Measurements from ENCODE around the gene UBR4. TPM values are rescaled to one million over a fixed set of nuclear protein-coding genes. Genes with fewer than 3 reads are reported as not detected.

The UBR4 gene
- polyA plus RNA-seq, 1 of the 3 experiments (the other 2 are of a cell fraction) = 68.7 TPM

DNA sequence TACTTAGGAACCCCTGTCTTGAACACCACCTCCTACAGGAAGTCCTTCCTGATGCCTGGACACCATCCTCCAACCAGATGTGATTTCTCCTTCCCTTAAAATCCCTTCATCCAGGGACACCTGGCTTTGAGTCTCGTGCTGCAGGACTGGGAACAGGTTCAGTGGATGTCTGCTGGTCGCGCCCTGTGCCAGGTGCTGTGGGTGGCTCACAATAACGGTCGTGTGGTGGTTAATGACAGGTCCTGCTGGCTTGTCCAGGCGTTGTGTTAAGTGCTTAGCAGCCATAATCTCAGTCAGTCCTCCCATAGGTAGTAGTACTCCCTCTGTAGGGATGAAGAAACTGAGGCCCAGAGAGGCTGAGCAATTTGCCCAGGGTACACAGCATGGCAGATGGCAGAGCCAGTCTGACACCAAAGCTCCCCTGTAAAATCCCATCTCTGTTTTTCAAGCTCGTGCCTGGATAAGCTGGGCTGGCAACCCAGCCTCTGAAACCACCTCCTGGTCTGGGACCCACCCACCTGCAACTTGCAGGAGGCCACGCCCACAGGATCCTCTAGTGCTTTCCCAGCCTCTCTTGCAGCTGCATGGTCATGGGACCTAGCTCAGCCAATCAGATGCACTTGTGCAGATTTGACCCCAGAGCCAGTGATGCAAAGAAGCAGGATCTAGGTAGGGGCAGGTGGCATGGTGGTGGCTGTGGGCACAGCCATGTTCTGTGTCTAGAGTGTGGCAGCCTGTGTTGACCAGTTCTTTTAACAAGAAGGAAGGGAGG is 147.6 kb downstream of the UBR4 start:
- H4K20me1 ChIP-seq (ENCODE audit: insufficient read depth) = no peaks in the 10 kb centered on the region
- no peaks in the 10 kb centered on the region for H3F3A ChIP-seq (replicated peaks; ENCODE audit: insufficient read depth)
- no peaks in the 10 kb centered on the region for H3K9me3 ChIP-seq
- H3K9ac ChIP-seq = no peak overlapping the region
- WGBS (ENCODE audit: low lambda C conversion rate) = 14% methylated on average over 1 of the region's 8 CpGs
- H3K4me1 ChIP-seq (ENCODE audit: control insufficient read depth in 1 of 2, insufficient read depth in 2 of 2, low read depth in 1 of 2, low read length in 1 of 2) = peaks cover 0 to 11% of the 10 kb centered on the region in 2 experiments; a peak in 1 of 4 replicates
- H3K27me3 ChIP-seq (ENCODE audit: insufficient read depth) = no peaks in the 10 kb centered on the region
- H3K4me3 ChIP-seq (ENCODE audit: low read depth in 2 of 2, low read length in 1 of 2) = no peak overlapping the region
- ChIA-PET POLR2A (no interaction called here), CTCF (interaction anchor here (1.4 to 2.0 kb wide), 3 partner anchors 92 to 155 kb away, joined by 3 to 8 read pairs (median 3); no protein-coding TSS in a partner anchor)
- no peaks in the 10 kb centered on the region for H3K9me2 ChIP-seq
- H3K36me3 ChIP-seq (replicated peaks in 1 of 2; ENCODE audit: control insufficient read depth in 1 of 2, insufficient read depth in 2 of 2, low read length in 1 of 2) = no peaks in the 10 kb centered on the region
- no peak overlapping the region for H3K4me2 ChIP-seq
- TF ChIP-seq RAD21 (IDR thresholded peaks at IDR 0.05; ENCODE audit: low read length) (no peak), RFX5 (IDR thresholded peaks at IDR 0.05; ENCODE audit: low read length) (no peak)
- no peaks in the 10 kb centered on the region for H3K79me2 ChIP-seq (ENCODE audit: insufficient read depth)
- DNase-seq = no peak
- H3K27ac ChIP-seq (ENCODE audit: low read depth in 2 of 2, low read length in 1 of 2) = no peak overlapping the region
- no peak overlapping the region for H2AFZ ChIP-seq (ENCODE audit: low read depth)

DNA sequence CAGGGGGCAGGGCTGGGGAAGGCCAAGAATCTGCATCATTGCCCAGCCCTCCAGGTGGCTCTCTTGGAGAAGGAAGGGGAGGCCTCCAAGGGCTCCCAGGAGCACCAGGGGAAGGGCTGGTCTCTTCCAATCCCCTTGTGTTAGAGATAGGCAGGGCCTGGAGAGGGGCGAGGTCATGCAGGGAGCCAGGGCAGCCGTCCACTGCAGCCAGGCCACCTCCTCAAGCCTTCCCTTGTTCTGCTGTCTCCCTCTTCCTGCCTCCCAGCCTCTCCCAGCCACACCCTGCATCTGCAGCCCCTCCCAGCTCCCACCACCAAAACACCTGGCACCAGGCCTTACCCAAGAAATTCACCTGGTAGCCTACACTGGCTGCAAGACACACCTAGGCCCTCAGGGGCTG is 148.3 kb downstream of the UBR4 start:
- H2AFZ ChIP-seq (ENCODE audit: low read depth) = no peak overlapping the region
- H3K9me3 ChIP-seq = no peaks in the 10 kb centered on the region
- no peaks in the 10 kb centered on the region for H3K27me3 ChIP-seq (ENCODE audit: insufficient read depth)
- no peak overlapping the region for H3K4me3 ChIP-seq (ENCODE audit: low read depth in 2 of 2, low read length in 1 of 2)
- ChIA-PET CTCF (no interaction called here), POLR2A (no interaction called here)
- H3F3A ChIP-seq (replicated peaks; ENCODE audit: insufficient read depth) = no peaks in the 10 kb centered on the region
- no peaks in the 10 kb centered on the region for H3K79me2 ChIP-seq (ENCODE audit: insufficient read depth)
- TF ChIP-seq ELF1 (IDR thresholded peaks at IDR 0.05) (no peak), FOXM1 (IDR thresholded peaks at IDR 0.05; ENCODE audit: low read depth) (no peak), FOXJ3 (CRISPR knock-in tag; IDR thresholded peaks at IDR 0.05) (no peak)
- no peak overlapping the region for H3K9ac ChIP-seq
- peaks cover 0 to 4% of the 10 kb centered on the region in 2 experiments; a peak in 1 of 4 replicates for H3K4me1 ChIP-seq (ENCODE audit: control insufficient read depth in 1 of 2, insufficient read depth in 2 of 2, low read depth in 1 of 2, low read length in 1 of 2)
- no peaks in the 10 kb centered on the region for H3K9me2 ChIP-seq
- H3K4me2 ChIP-seq = no peak overlapping the region
- H3K27ac ChIP-seq (ENCODE audit: low read depth in 2 of 2, low read length in 1 of 2) = no peak overlapping the region
- no peaks in the 10 kb centered on the region for H4K20me1 ChIP-seq (ENCODE audit: insufficient read depth)
- H3K36me3 ChIP-seq (replicated peaks in 1 of 2; ENCODE audit: control insufficient read depth in 1 of 2, insufficient read depth in 2 of 2, low read length in 1 of 2) = no peaks in the 10 kb centered on the region
- WGBS (ENCODE audit: low lambda C conversion rate) = 43% methylated on average over 1 of the region's 2 CpGs
- DNase-seq = no peak

DNA sequence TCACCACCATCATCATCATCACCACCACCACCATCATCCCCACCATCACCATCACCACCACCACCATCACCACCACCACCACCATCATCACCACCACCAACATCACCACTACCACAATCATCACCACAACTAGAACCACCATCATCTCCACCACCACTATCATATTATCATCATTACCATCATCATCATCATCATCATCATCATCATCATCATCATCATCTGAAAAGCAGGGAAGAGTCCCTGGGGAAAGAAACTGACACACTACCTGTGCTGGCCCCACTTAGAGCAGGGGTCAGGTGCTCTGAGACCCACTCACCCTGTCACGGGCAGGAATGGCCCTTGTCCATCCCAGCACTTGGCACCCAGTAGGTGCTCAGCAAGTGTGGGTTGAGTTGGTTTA is 148.7 kb downstream of the UBR4 start:
- Histone ChIP-seq H3F3A (replicated peaks; ENCODE audit: insufficient read depth) (no peaks in the 10 kb centered on the region), H3K36me3 (replicated peaks in 1 of 2; ENCODE audit: control insufficient read depth in 1 of 2, insufficient read depth in 2 of 2, low read length in 1 of 2) (no peaks in the 10 kb centered on the region), H3K4me1 (ENCODE audit: control insufficient read depth in 1 of 2, insufficient read depth in 2 of 2, low read depth in 1 of 2, low read length in 1 of 2) (no peaks in the 10 kb centered on the region; a peak in 1 of 4 replicates), H3K79me2 (ENCODE audit: insufficient read depth) (no peaks in the 10 kb centered on the region), H3K9me3 (no peaks in the 10 kb centered on the region), H3K9ac (no peak overlapping the region), H3K4me2 (no peak overlapping the region), H2AFZ (ENCODE audit: low read depth) (no peak overlapping the region), H3K27me3 (ENCODE audit: insufficient read depth) (no peaks in the 10 kb centered on the region), H4K20me1 (ENCODE audit: insufficient read depth) (no peaks in the 10 kb centered on the region), H3K4me3 (ENCODE audit: low read depth in 2 of 2, low read length in 1 of 2) (no peak overlapping the region), H3K27ac (ENCODE audit: low read depth in 2 of 2, low read length in 1 of 2) (no peak overlapping the region), H3K9me2 (no peaks in the 10 kb centered on the region)
- ChIA-PET POLR2A (no interaction called here), CTCF (no interaction called here)
- DNase-seq = no peak
- 89% methylated on average over 1 of the region's 1 CpG for WGBS (ENCODE audit: low lambda C conversion rate)
- TF ChIP-seq TAF1 (IDR thresholded peaks at IDR 0.05; ENCODE audit: borderline replicate concordance, low read depth, low read length) (no peak), RAD21 (IDR thresholded peaks at IDR 0.05; ENCODE audit: low read length) (no peak), SIN3A (IDR thresholded peaks at IDR 0.05; ENCODE audit: borderline replicate concordance, low read depth, low read length) (no peak), GABPA (IDR thresholded peaks at IDR 0.05; ENCODE audit: low read depth) (no peak), FOXM1 (IDR thresholded peaks at IDR 0.05; ENCODE audit: low read depth) (no peak), CHD2 (IDR thresholded peaks at IDR 0.05; ENCODE audit: low read length, partially characterized antibody) (no peak), FOSL2 (IDR thresholded peaks at IDR 0.05; ENCODE audit: borderline replicate concordance, low read depth) (no peak), SMC3 (IDR thresholded peaks at IDR 0.05; ENCODE audit: low read depth, low read length) (no peak), MEF2A (IDR thresholded peaks at IDR 0.05; ENCODE audit: borderline replicate concordance, low read depth) (no peak), NFIC (IDR thresholded peaks at IDR 0.05; ENCODE audit: borderline replicate concordance) (no peak), RCOR1 (IDR thresholded peaks at IDR 0.05; ENCODE audit: low read length) (no peak), TCF12 (IDR thresholded peaks at IDR 0.05) (no peak)
- TF ChIP-seq, protein P1, sequence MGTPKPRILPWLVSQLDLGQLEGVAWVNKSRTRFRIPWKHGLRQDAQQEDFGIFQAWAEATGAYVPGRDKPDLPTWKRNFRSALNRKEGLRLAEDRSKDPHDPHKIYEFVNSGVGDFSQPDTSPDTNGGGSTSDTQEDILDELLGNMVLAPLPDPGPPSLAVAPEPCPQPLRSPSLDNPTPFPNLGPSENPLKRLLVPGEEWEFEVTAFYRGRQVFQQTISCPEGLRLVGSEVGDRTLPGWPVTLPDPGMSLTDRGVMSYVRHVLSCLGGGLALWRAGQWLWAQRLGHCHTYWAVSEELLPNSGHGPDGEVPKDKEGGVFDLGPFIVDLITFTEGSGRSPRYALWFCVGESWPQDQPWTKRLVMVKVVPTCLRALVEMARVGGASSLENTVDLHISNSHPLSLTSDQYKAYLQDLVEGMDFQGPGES (IDR thresholded peaks at IDR 0.05; ENCODE audit: low read depth, low read length) = no peak
- TF ChIP-seq, protein P2, sequence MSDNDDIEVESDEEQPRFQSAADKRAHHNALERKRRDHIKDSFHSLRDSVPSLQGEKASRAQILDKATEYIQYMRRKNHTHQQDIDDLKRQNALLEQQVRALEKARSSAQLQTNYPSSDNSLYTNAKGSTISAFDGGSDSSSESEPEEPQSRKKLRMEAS (IDR thresholded peaks at IDR 0.05; ENCODE audit: low read depth) = no peak
- TF ChIP-seq, protein P3, sequence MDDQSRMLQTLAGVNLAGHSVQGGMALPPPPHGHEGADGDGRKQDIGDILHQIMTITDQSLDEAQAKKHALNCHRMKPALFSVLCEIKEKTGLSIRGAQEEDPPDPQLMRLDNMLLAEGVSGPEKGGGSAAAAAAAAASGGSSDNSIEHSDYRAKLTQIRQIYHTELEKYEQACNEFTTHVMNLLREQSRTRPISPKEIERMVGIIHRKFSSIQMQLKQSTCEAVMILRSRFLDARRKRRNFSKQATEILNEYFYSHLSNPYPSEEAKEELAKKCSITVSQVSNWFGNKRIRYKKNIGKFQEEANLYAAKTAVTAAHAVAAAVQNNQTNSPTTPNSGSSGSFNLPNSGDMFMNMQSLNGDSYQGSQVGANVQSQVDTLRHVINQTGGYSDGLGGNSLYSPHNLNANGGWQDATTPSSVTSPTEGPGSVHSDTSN (IDR thresholded peaks at IDR 0.05) = no peak
- TF ChIP-seq, protein P4, sequence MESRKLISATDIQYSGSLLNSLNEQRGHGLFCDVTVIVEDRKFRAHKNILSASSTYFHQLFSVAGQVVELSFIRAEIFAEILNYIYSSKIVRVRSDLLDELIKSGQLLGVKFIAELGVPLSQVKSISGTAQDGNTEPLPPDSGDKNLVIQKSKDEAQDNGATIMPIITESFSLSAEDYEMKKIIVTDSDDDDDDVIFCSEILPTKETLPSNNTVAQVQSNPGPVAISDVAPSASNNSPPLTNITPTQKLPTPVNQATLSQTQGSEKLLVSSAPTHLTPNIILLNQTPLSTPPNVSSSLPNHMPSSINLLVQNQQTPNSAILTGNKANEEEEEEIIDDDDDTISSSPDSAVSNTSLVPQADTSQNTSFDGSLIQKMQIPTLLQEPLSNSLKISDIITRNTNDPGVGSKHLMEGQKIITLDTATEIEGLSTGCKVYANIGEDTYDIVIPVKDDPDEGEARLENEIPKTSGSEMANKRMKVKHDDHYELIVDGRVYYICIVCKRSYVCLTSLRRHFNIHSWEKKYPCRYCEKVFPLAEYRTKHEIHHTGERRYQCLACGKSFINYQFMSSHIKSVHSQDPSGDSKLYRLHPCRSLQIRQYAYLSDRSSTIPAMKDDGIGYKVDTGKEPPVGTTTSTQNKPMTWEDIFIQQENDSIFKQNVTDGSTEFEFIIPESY (IDR thresholded peaks at IDR 0.05; ENCODE audit: borderline replicate concordance, low read depth) = no peak
